MM.1S (cell line): ENCODE results near the gene SPTBN1.

ENCODE experiments used
- DNase-seq: peaks from one replicate; pipeline ENCODE4 v3.0.0-alpha.2; 2015
- H2AFZ ChIP-seq: fragments of 300-600 bp; sonication (generic); 2 replicates; pipeline ENCODE4 v1.6.0; 2016; ENCODE audit warnings: antibody characterized with exemption, low read length
- H3F3A ChIP-seq: fragments of 300-600 bp; sonication (generic); 2 replicates; pipeline ENCODE4 v1.6.1; 2016; ENCODE audit warnings: mild to moderate bottlenecking, antibody characterized with exemption, low read length, moderate library complexity, mixed read lengths; ENCODE audit not compliant: insufficient read depth
- H3K27ac ChIP-seq: fragments of 300-600 bp; sonication (generic); 2 replicates; pipeline ENCODE4 v1.5.1; 2016; ENCODE audit warnings: mild to moderate bottlenecking, low read length
- H3K27me3 ChIP-seq: fragments of 300-600 bp; sonication (generic); replicated peaks from 2 replicates; pipeline ENCODE4 v1.6.0; 2016; ENCODE audit warnings: low read length; ENCODE audit not compliant: insufficient read depth
- H3K36me3 ChIP-seq: fragments of 300-600 bp; sonication (generic); replicated peaks from 2 replicates; pipeline ENCODE4 v1.6.1; 2016; ENCODE audit warnings: mild to moderate bottlenecking, low read length, mixed read lengths; ENCODE audit not compliant: insufficient read depth
- H3K4me1 ChIP-seq: fragments of 300-600 bp; sonication (generic); 2 replicates; pipeline ENCODE4 v1.6.1; 2016; ENCODE audit warnings: low read length, mixed read lengths
- H3K4me2 ChIP-seq: fragments of 300-600 bp; sonication (generic); 2 replicates; pipeline ENCODE4 v1.6.0; 2016; ENCODE audit warnings: low read depth, low read length
- H3K4me3 ChIP-seq: fragments of 300-600 bp; sonication (generic); 2 replicates; pipeline ENCODE4 v1.5.1; 2016; ENCODE audit warnings: low read length, mixed read lengths
- H3K79me2 ChIP-seq: fragments of 300-600 bp; sonication (generic); 2 replicates; pipeline ENCODE4 v1.6.1; 2016; ENCODE audit warnings: mixed run types, low read length, mixed read lengths
- H3K9ac ChIP-seq: fragments of 300-600 bp; sonication (generic); 2 replicates; pipeline ENCODE4 v1.6.1; 2016; ENCODE audit warnings: low read length, mixed read lengths
- H3K9me2 ChIP-seq: fragments of 300-600 bp; sonication (generic); replicated peaks from 2 replicates; pipeline ENCODE4 v1.6.1; 2016; ENCODE audit warnings: mild to moderate bottlenecking, low read length, mixed read lengths; ENCODE audit not compliant: insufficient read depth
- H3K9me3 ChIP-seq: fragments of 300-600 bp; sonication (generic); replicated peaks from 2 replicates; pipeline ENCODE4 v1.6.1; 2016; ENCODE audit warnings: mild to moderate bottlenecking, low read length, mixed read lengths; ENCODE audit not compliant: insufficient read depth
- H4K20me1 ChIP-seq: fragments of 300-600 bp; sonication (generic); 2 replicates; pipeline ENCODE4 v1.6.1; 2016; ENCODE audit warnings: mild to moderate bottlenecking, low read length, moderate library complexity, mixed read lengths; ENCODE audit not compliant: insufficient read depth
- CTCF ChIP-seq: fragments of 300-600 bp; sonication (generic); IDR thresholded peaks from 2 replicates; pipeline ENCODE4 v1.5.1; 2016; ENCODE audit warnings: antibody characterized with exemption, low read length, mixed read lengths
- EZH2 ChIP-seq: fragments of 300-600 bp; sonication (generic); optimal IDR thresholded peaks from 2 replicates; pipeline ENCODE3; 2017; ENCODE audit warnings: low read depth, mild to moderate bottlenecking, antibody characterized with exemption, low read length, mixed read lengths
- EZH2phosphoT487 ChIP-seq: fragments of 300-600 bp; sonication (generic); IDR thresholded peaks from 2 replicates; pipeline ENCODE4 v1.6.1; 2018; ENCODE audit warnings: antibody characterized with exemption, low read length

Gene SPTBN1

GRCh38 chr2:54561010-54561409 is 104.9 kb downstream of the SPTBN1 start:
- H3K9ac ChIP-seq: peak overlapping the region; percentile 84
- H4K20me1 ChIP-seq: no peaks in the 10 kb centered on the region
- DNase-seq: peak; percentile 27
- H3K9me3 ChIP-seq: no peaks in the 10 kb centered on the region
- H3F3A ChIP-seq: peaks cover 47% of the 10 kb centered on the region
- no peak for TF ChIP-seq EZH2phosphoT487
- no peak for TF ChIP-seq CTCF
- no peak for TF ChIP-seq EZH2
- no peak overlapping the region for H2AFZ ChIP-seq
- peak overlapping the region; percentile 77 for H3K27ac ChIP-seq
- H3K4me2 ChIP-seq: peak overlapping the region; percentile 85
- peak overlapping the region; percentile 86 for H3K4me3 ChIP-seq
- no peaks in the 10 kb centered on the region for H3K9me2 ChIP-seq
- peaks cover 92% of the 10 kb centered on the region for H3K79me2 ChIP-seq
- no peaks in the 10 kb centered on the region for H3K27me3 ChIP-seq
- no peaks in the 10 kb centered on the region for H3K36me3 ChIP-seq
- peaks cover 39% of the 10 kb centered on the region for H3K4me1 ChIP-seq

GRCh38 chr2:54564439-54564838 is 108.3 kb downstream of the SPTBN1 start:
- peak overlapping the region; percentile 3 for H3K4me2 ChIP-seq
- peaks cover 99% of the 10 kb centered on the region for H3K79me2 ChIP-seq

GRCh38 chr2:54565551-54565950 is 109.4 kb downstream of the SPTBN1 start:
- no peak overlapping the region for H2AFZ ChIP-seq
- no peak overlapping the region for H3K27ac ChIP-seq
- no peak for TF ChIP-seq EZH2
- no peak for TF ChIP-seq EZH2phosphoT487
- TF ChIP-seq CTCF: no peak
- DNase-seq: no peak
- H3K4me2 ChIP-seq: 0 out of 2 replicates have a peak overlapping the region, but pooled peaks have one; percentile 1
- H3K9me3 ChIP-seq: no peaks in the 10 kb centered on the region
- H4K20me1 ChIP-seq: no peaks in the 10 kb centered on the region
- no peaks in the 10 kb centered on the region for H3K9me2 ChIP-seq
- peaks cover 44% of the 10 kb centered on the region for H3F3A ChIP-seq
- no peak overlapping the region for H3K9ac ChIP-seq
- no peak overlapping the region for H3K4me3 ChIP-seq
- H3K36me3 ChIP-seq: no peaks in the 10 kb centered on the region
- peaks cover 55% of the 10 kb centered on the region for H3K4me1 ChIP-seq
- no peaks in the 10 kb centered on the region for H3K27me3 ChIP-seq
- peaks cover 99% of the 10 kb centered on the region for H3K79me2 ChIP-seq

More at GRCh38 chr2:54564439-54564838, 108.3 kb downstream of the SPTBN1 start:
- H3K27me3 ChIP-seq: no peaks in the 10 kb centered on the region
- peaks cover 44% of the 10 kb centered on the region for H3F3A ChIP-seq
- no peak overlapping the region for H3K9ac ChIP-seq
- H3K9me3 ChIP-seq: no peaks in the 10 kb centered on the region
- H2AFZ ChIP-seq: no peak overlapping the region
- H3K4me3 ChIP-seq: no peak overlapping the region
- TF ChIP-seq CTCF: no peak
- no peak for TF ChIP-seq EZH2
- no peak for TF ChIP-seq EZH2phosphoT487
- no peaks in the 10 kb centered on the region for H3K36me3 ChIP-seq
- no peaks in the 10 kb centered on the region for H3K9me2 ChIP-seq
- no peak for DNase-seq
- peaks cover 44% of the 10 kb centered on the region for H3K4me1 ChIP-seq
- H4K20me1 ChIP-seq: no peaks in the 10 kb centered on the region
- no peak overlapping the region for H3K27ac ChIP-seq
